ENCODE measurements around the gene LIN7B. TPM values are rescaled to one million over a fixed set of nuclear protein-coding genes. Genes with fewer than 3 reads are reported as not detected.

LIN7B gene
- total and polyA plus RNA-seq, 2 of the 13 experiments (the other 11 are each of a cell fraction or from before 2014, with no cell fraction given), result 5.3 to 7.6 TPM

GRCh38 chr19:49161987-49162386, 47.8 kb downstream of the LIN7B start (continued):
- TF ChIP-seq ZNF567 (CRISPR knock-in tag; IDR thresholded peaks at IDR 0.05; ENCODE audit: borderline replicate concordance), result no peak

DNA sequence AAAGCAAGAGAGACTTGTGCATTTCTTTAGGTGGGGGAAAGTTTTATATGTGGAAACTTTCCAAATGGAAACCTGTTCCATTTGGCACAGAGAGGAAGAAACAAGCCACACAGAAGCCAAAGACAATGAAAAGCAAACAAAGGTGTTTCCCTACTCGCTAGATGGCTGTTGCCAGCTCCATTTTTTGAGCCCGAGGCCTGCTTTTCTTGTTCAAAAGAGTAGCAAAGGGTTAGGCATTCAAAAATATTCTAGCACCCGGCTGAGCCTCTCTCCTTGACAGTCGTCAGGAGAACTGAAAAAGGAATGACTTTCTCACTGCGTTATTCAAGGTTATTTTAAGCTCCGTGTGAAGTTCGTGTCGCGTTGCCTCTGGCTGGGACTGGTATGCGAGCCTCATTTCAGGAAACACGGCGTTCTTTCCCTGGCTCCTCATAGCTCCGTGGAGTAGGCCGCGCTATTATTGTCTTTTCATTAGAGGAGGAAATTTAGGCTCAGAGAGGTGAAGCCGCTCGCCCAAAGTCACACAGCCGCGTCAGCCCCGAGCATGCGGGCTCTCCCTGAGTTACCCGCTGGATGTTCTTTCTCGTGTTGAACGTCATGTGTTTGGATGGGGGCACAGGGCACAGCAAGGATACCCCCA, 51.1 kb downstream of the LIN7B start:
- no peak for TF ChIP-seq ZNF691 (CRISPR knock-in tag; IDR thresholded peaks at IDR 0.05; ENCODE audit: borderline replicate concordance, low read depth)
- peak; percentile 98 for TF ChIP-seq ZNF768 (CRISPR knock-in tag; IDR thresholded peaks at IDR 0.05)
- TF ChIP-seq ZNF225 (CRISPR knock-in tag; IDR thresholded peaks at IDR 0.05), result no peak
- TF ChIP-seq, protein P1, sequence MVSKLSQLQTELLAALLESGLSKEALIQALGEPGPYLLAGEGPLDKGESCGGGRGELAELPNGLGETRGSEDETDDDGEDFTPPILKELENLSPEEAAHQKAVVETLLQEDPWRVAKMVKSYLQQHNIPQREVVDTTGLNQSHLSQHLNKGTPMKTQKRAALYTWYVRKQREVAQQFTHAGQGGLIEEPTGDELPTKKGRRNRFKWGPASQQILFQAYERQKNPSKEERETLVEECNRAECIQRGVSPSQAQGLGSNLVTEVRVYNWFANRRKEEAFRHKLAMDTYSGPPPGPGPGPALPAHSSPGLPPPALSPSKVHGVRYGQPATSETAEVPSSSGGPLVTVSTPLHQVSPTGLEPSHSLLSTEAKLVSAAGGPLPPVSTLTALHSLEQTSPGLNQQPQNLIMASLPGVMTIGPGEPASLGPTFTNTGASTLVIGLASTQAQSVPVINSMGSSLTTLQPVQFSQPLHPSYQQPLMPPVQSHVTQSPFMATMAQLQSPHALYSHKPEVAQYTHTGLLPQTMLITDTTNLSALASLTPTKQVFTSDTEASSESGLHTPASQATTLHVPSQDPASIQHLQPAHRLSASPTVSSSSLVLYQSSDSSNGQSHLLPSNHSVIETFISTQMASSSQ (IDR thresholded peaks at IDR 0.05; ENCODE audit: low read depth), result no peak
- TF ChIP-seq, protein P1 (CRISPR knock-in tag; IDR thresholded peaks at IDR 0.05; ENCODE audit: borderline replicate concordance), result no peak
- no peak for TF ChIP-seq SYNCRIP (IDR thresholded peaks at IDR 0.05; ENCODE audit: insufficient read depth, low read depth, low read length)
- Histone ChIP-seq H3K4me1 (ENCODE audit: insufficient read depth, low read length) (peaks cover 22% of the 10 kb centered on the region), H3K4me3 (replicated peaks in 1 of 3; ENCODE audit: insufficient read depth in 1 of 3, low read depth in 2 of 3, low read length in 3 of 3) (no peak overlapping the region), H3K9ac (ENCODE audit: insufficient read depth, low read depth, low read length) (no peak overlapping the region), H3K4me2 (ENCODE audit: low read depth, low read length) (no peak overlapping the region), H3K27ac (ENCODE audit: extremely low read length, insufficient read depth, low read length) (no peak overlapping the region), H3K9me3 (ENCODE audit: low read length) (no peaks in the 10 kb centered on the region), H3K79me2 (ENCODE audit: insufficient read depth, low read length) (no peaks in the 10 kb centered on the region), H3K36me3 (replicated peaks in 1 of 2; ENCODE audit: control insufficient read depth in 1 of 2, insufficient read depth in 2 of 2, low read length in 2 of 2) (no peaks in the 10 kb centered on the region), H4K20me1 (ENCODE audit: insufficient read depth, low read length) (no peaks in the 10 kb centered on the region), H3K27me3 (ENCODE audit: control insufficient read depth in 1 of 2, insufficient read depth in 2 of 2, low read length in 2 of 2) (no peaks in the 10 kb centered on the region), H2AFZ (ENCODE audit: low read length) (no peak overlapping the region)
- FAIRE-seq (no peak), ATAC-seq (no peak), DNase-seq (ENCODE audit: low spot score) (no peak)
- intact Hi-C loops (cut with micrococcal nuclease; ENCODE audit: unreplicated experiment) (no loop called here), in situ Hi-C loops (cut with HindIII; ENCODE audit: extremely low pct_ligation_motif_present, low pct_unique_long_range_greater_than_20kb) (no loop called here)
- no TSS peak for BruUV-seq (replicated peaks)
- ChIA-PET CTCF (ENCODE audit: low intra/inter-chr PET ratio, low total read pairs) (no interaction called here), POLR2A (no interaction called here)
- WGBS (ENCODE audit: low lambda C conversion rate), result 83% methylated on average over 19 of the region's 24 CpGs

Measured in HepG2 (cell line).